Neural progenitor cell (in vitro differentiated cells): ENCODE results near the gene SNX25. TPM values are rescaled to one million over a fixed set of nuclear protein-coding genes. Genes with fewer than 3 reads are reported as not detected.
A peak's percentile ranks its signal among the peaks of the same experiment; 100 is the strongest.

Experiments used
- DNase-seq: peaks from one replicate; pipeline ENCODE4 v3.0.0-alpha.2; 2016; ENCODE audit warnings: low spot score
- H2AFZ ChIP-seq: fragments of 200-600 bp; sonication (generic); replicated peaks from 2 replicates; pipeline ENCODE4 v1.6.1; 2016; ENCODE audit warnings: antibody characterized with exemption
- H3F3A ChIP-seq: fragments of 200-600 bp; sonication (generic); 2 replicates; pipeline ENCODE4 v1.6.1; 2016; ENCODE audit warnings: antibody characterized with exemption, low read depth
- H3K27ac ChIP-seq: fragments of 200-600 bp; sonication (generic); 2 replicates; pipeline ENCODE4 v1.5.1; 2016; ENCODE audit warnings: mild to moderate bottlenecking
- H3K27me3 ChIP-seq: fragments of 200-600 bp; sonication (generic); 2 replicates; pipeline ENCODE4 v1.6.1; 2016; ENCODE audit warnings: mild to moderate bottlenecking, moderate library complexity
- H3K36me3 ChIP-seq: fragments of 200-600 bp; sonication (generic); 2 replicates; pipeline ENCODE4 v1.5.1; 2016
- H3K4me1 ChIP-seq: fragments of 200-600 bp; sonication (generic); 2 replicates; pipeline ENCODE4 v1.6.1; 2016; ENCODE audit warnings: mixed run types
- H3K4me2 ChIP-seq: fragments of 200-600 bp; sonication (generic); 2 replicates; pipeline ENCODE4 v1.6.1; 2016
- H3K4me3 ChIP-seq: fragments of 200-600 bp; sonication (generic); 2 replicates; pipeline ENCODE4 v1.5.1; 2016
- H3K79me2 ChIP-seq: fragments of 200-600 bp; sonication (generic); 2 replicates; pipeline ENCODE4 v1.6.1; 2016; ENCODE audit warnings: low read depth
- H3K9ac ChIP-seq: fragments of 200-600 bp; sonication (generic); 2 replicates; pipeline ENCODE4 v1.6.1; 2016
- H3K9me3 ChIP-seq: fragments of 200-600 bp; sonication (generic); 2 replicates; pipeline ENCODE4 v1.5.1; 2016; ENCODE audit warnings: low read depth
- H4K20me1 ChIP-seq: fragments of 200-600 bp; sonication (generic); 2 replicates; pipeline ENCODE4 v1.6.1; 2016; ENCODE audit warnings: low read depth
- H3K27ac Mint-ChIP-seq: 3 replicates; pipeline ENCODE4 v1.8.0; 2021; ENCODE audit warnings: mixed read lengths
- H3K27me3 Mint-ChIP-seq: 2 replicates; pipeline ENCODE4 v1.8.0; 2022; ENCODE audit warnings: low read depth, mild to moderate bottlenecking, inconsistent platforms, moderate library complexity, mixed read lengths; ENCODE audit not compliant: insufficient read depth
- H3K36me3 Mint-ChIP-seq: 3 replicates; pipeline ENCODE4 v1.8.0; 2021; ENCODE audit warnings: mixed read lengths
- H3K4me1 Mint-ChIP-seq: 3 replicates; pipeline ENCODE4 v1.8.0; 2021; ENCODE audit warnings: mixed read lengths
- H3K4me3 Mint-ChIP-seq: 3 replicates; pipeline ENCODE4 v1.8.0; 2021; ENCODE audit warnings: mild to moderate bottlenecking, moderate library complexity, mixed read lengths
- H3K9me3 Mint-ChIP-seq: 3 replicates; pipeline ENCODE4 v1.8.0; 2020; ENCODE audit warnings: mixed read lengths
- CTCF ChIP-seq: fragments of 200-600 bp; sonication (generic); IDR thresholded peaks from 2 replicates; pipeline ENCODE4 v1.5.1; 2017; ENCODE audit warnings: antibody characterized with exemption, mild to moderate bottlenecking
- EZH2 ChIP-seq: fragments of 200-600 bp; sonication (generic); IDR thresholded peaks from 2 replicates; pipeline ENCODE4 v1.6.1; 2017; ENCODE audit warnings: antibody characterized with exemption, mild to moderate bottlenecking, moderate library complexity
- EZH2phosphoT487 ChIP-seq: fragments of 200-600 bp; sonication (generic); IDR thresholded peaks from 2 replicates; pipeline ENCODE4 v1.6.1; 2017; ENCODE audit warnings: antibody characterized with exemption
- total RNA-seq: library from RNA; depleted of rRNA; stranded (reverse); fragments of >200 nt; gene quantifications from 2 replicates; pipeline ENCODE4 v1.2.3, GENCODE V29; 2015; ENCODE audit warnings: low replicate concordance

The SNX25 gene
- total RNA-seq, 1 donor from 2014 or later: 50.8 TPM

- H3K36me3 ChIP-seq: peaks cover 11% of the 10 kb centered on the region
- H3K9me3 Mint-ChIP-seq: peaks cover 6% of the 10 kb centered on the region
- no peak overlapping the region for H3K4me3 Mint-ChIP-seq
- no peaks in the 10 kb centered on the region for H3K27me3 Mint-ChIP-seq
- H4K20me1 ChIP-seq: no peaks in the 10 kb centered on the region
- H3K9ac ChIP-seq: no peak overlapping the region
- H3K27ac Mint-ChIP-seq: no peak overlapping the region
- no peak overlapping the region for H3K4me2 ChIP-seq
- H3K4me3 ChIP-seq: no peak overlapping the region
- no peak overlapping the region for H2AFZ ChIP-seq
- no peaks in the 10 kb centered on the region for H3K4me1 Mint-ChIP-seq
- TF ChIP-seq CTCF: no peak
- peaks cover 15% of the 10 kb centered on the region for H3K4me1 ChIP-seq
- no peaks in the 10 kb centered on the region for H3K9me3 ChIP-seq
- H3F3A ChIP-seq: no peaks in the 10 kb centered on the region
- H3K27ac ChIP-seq: no peak overlapping the region
- DNase-seq: peak; percentile 13
- no peaks in the 10 kb centered on the region for H3K79me2 ChIP-seq
- H3K36me3 Mint-ChIP-seq: peaks cover 19% of the 10 kb centered on the region
- no peaks in the 10 kb centered on the region for H3K27me3 ChIP-seq
These were observed 87.5 kb downstream of the SNX25 start for GRCh38 chr4:185296665-185297460.

- Histone ChIP-seq H3K9me3 (no peaks in the 10 kb centered on the region), H3K27me3 (no peaks in the 10 kb centered on the region), H4K20me1 (no peaks in the 10 kb centered on the region), H2AFZ (no peak overlapping the region), H3K9ac (no peak overlapping the region), H3K79me2 (no peaks in the 10 kb centered on the region), H3F3A (no peaks in the 10 kb centered on the region), H3K4me1 (peaks cover 15% of the 10 kb centered on the region), H3K36me3 (peaks cover 4% of the 10 kb centered on the region), H3K27ac (no peak overlapping the region), H3K4me2 (no peak overlapping the region), H3K4me3 (no peak overlapping the region)
- no peak for DNase-seq
- Mint-ChIP-seq H3K4me3 (no peak overlapping the region), H3K9me3 (no peaks in the 10 kb centered on the region), H3K27me3 (no peaks in the 10 kb centered on the region), H3K4me1 (no peaks in the 10 kb centered on the region), H3K27ac (no peak overlapping the region), H3K36me3 (peaks cover 10% of the 10 kb centered on the region)
- TF ChIP-seq CTCF (no peak), EZH2phosphoT487 (no peak), EZH2 (no peak)
These were observed 89.5 kb downstream of the SNX25 start for GRCh38 chr4:185298728-185299430.

- Mint-ChIP-seq H3K9me3 (no peaks in the 10 kb centered on the region), H3K27ac (no peak overlapping the region), H3K4me1 (peaks cover 31% of the 10 kb centered on the region), H3K36me3 (peaks cover 10% of the 10 kb centered on the region), H3K4me3 (no peak overlapping the region), H3K27me3 (no peaks in the 10 kb centered on the region)
- Histone ChIP-seq H3K9ac (no peak overlapping the region), H2AFZ (no peak overlapping the region), H3F3A (peaks cover 36% of the 10 kb centered on the region), H3K4me2 (peak overlapping the region; percentile 61), H3K27ac (no peak overlapping the region), H3K79me2 (peaks cover 11% of the 10 kb centered on the region), H3K9me3 (no peaks in the 10 kb centered on the region), H3K4me1 (peaks cover 36% of the 10 kb centered on the region), H3K27me3 (no peaks in the 10 kb centered on the region), H3K4me3 (no peak overlapping the region), H4K20me1 (no peaks in the 10 kb centered on the region), H3K36me3 (no peaks in the 10 kb centered on the region)
- no peak for DNase-seq
- TF ChIP-seq EZH2phosphoT487 (no peak), EZH2 (no peak), CTCF (no peak)
These were observed 95.1 kb downstream of the SNX25 start for GRCh38 chr4:185304541-185304940.
